ENCODE results near the gene MAD1L1. TPM values are rescaled to one million over a fixed set of nuclear protein-coding genes. Genes with fewer than 3 reads are reported as not detected.

MAD1L1 gene
- total RNA-seq, 1 donor from 2014 or later: 55.0 TPM

DNA sequence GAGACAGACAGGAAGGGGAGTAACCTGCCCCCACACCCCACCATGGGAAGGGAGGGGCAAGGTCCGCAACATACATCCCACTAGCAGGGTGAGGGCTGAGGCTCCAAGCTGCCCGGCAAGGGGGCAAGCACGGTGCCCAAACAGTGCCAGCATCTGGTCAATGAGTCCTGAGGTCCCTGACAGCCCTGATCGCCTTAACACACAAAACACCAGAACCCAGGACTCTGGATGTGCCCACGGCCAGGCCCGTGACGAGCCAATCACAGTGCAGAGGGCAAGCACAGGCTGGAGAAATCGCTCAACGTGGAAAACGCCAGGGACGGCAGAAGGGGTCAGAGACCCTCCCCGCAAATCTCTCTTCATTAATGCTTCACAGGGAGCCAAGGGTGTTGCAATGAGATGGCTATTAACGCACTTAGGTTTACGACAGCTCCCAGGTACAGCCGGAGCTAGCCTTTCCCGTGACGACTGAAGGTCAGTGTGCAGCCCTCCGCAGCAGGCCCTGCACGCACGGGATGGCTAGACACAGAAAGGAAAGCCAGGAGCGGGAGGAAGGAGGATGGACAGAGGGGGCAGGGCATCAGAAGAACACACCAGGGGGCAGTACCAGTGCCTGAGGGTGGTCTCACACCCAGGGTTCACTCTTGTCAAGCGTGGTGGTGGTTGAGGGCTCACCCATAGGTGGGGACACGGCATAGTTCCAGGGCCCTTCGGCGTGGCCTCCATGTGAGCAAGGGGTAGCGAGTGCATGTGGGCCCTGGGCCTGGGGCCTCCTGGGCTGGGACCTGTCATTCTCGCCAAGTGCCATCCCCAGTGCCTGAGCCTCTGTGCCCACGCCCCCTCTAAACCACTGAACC, 220.5 kb downstream of the MAD1L1 start:
- no peaks in the 10 kb centered on the region for H3K36me3 Mint-ChIP-seq (ENCODE audit: low read depth)
- no peak for DNase-seq (ENCODE audit: low spot score)
- intact Hi-C loops (cut with micrococcal nuclease): no loop called here
- H3K4me3 Mint-ChIP-seq (ENCODE audit: low read depth): no peak overlapping the region
- H3K9me3 Mint-ChIP-seq: no peaks in the 10 kb centered on the region
- H3K27ac Mint-ChIP-seq: no peak overlapping the region
- no peaks in the 10 kb centered on the region for H3K27me3 Mint-ChIP-seq (ENCODE audit: low read depth)
- no peaks in the 10 kb centered on the region for H3K4me1 Mint-ChIP-seq (ENCODE audit: low read depth)

DNA sequence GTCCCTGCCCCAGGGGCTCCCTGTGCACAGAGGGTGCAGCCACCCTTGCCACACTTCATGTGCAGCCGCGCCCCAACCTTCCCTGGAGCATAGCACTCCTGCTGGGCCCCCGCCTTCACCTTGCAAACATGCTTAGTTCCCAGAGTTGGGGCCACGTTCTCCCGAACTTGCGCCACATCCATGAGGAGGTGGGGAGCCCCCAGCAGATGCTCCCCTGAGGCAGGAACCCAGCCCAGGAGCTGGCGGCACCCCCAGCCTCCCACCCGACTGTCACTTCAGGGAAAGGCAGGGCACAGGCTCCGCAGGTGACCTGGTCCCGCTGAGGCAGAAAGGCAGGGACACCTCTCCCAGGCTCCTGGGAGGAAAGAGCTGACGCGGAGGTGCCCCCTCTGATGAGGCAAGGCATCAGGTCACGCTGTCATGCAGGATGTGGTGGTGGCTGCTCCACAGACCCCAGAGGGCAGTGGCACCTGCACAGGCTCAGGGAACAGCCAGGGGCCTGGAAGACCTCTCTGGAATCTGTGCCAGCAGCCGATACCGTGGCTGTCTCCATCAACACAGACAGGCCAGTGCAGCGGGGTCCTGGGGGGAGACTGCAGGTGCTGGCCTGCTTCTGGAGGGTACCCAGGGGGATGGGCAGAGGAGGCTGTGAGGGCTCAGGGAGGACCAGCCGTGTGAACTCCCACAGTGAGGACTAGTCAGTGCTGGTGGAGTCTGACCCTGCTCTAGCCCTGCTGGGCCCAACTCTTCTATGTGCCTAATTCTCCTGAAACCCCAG, 221.3 kb downstream of the MAD1L1 start:
- H3K9me3 Mint-ChIP-seq: no peaks in the 10 kb centered on the region
- DNase-seq (ENCODE audit: low spot score): no peak
- no peaks in the 10 kb centered on the region for H3K36me3 Mint-ChIP-seq (ENCODE audit: low read depth)
- H3K27ac Mint-ChIP-seq: no peak overlapping the region
- no peak overlapping the region for H3K4me3 Mint-ChIP-seq (ENCODE audit: low read depth)
- H3K27me3 Mint-ChIP-seq (ENCODE audit: low read depth): no peaks in the 10 kb centered on the region
- H3K4me1 Mint-ChIP-seq (ENCODE audit: low read depth): no peaks in the 10 kb centered on the region
- intact Hi-C loops (cut with micrococcal nuclease): no loop called here

DNA sequence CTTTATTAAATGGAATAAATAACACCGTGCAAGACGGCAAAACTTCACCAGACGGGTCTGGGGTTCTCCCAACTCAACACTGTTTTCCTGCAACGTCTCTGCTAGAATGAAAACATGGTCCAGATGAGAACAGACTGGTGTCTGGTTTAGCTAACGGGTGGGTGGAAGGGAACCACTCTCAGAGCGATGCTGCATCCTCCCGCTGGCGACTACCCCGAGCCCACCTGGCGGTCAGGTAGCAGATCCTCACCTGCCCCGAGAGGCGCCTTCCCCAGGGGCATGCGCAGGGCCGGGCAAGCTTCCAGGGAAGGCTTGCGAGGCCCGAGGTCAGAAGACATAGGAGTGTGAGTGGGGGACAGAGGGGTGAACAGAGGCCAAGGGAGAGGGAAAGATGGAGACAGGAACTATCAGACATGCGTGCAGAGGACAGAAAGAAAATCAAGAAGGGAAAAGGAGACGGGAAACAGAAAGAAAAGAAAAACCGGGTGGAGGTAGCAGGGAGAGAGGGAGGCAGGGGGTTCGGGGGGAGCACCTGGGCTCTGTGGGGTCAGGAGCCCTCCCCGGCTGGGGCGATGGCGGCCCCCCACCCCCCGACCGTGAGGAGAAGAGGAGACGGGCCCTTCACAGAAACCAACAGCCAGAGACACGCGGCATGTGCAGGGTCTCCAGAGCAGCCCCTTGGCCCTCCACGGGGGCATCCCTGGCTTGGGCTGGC, 222.0 kb downstream of the MAD1L1 start:
- no peaks in the 10 kb centered on the region for H3K9me3 Mint-ChIP-seq
- no peaks in the 10 kb centered on the region for H3K36me3 Mint-ChIP-seq (ENCODE audit: low read depth)
- H3K4me1 Mint-ChIP-seq (ENCODE audit: low read depth): no peaks in the 10 kb centered on the region
- H3K27ac Mint-ChIP-seq: no peak overlapping the region
- no peak overlapping the region for H3K4me3 Mint-ChIP-seq (ENCODE audit: low read depth)
- intact Hi-C loops (cut with micrococcal nuclease): no loop called here
- no peaks in the 10 kb centered on the region for H3K27me3 Mint-ChIP-seq (ENCODE audit: low read depth)
- no peak for DNase-seq (ENCODE audit: low spot score)

DNA sequence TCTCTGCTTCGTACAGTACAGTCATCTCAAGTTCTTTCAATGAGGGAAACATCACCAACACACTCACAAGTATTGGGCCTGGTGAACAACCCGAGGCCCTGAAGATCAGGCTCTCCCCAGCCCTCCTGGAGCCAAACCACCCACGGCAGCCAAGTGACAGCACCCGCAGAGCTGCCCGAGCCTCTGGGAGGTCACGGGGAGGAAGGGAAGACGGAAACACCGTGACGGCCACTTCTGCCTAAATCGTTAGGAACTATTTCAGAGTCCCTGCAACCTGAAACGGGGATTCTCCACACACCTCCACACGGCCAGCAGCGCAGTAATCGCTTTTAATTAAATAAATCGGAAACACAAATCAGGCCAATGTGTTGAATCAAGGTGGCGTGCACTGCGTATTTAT, 222.6 kb downstream of the MAD1L1 start:
- no peaks in the 10 kb centered on the region for H3K9me3 Mint-ChIP-seq
- H3K36me3 Mint-ChIP-seq (ENCODE audit: low read depth): no peaks in the 10 kb centered on the region
- intact Hi-C loops (cut with micrococcal nuclease): no loop called here
- H3K27me3 Mint-ChIP-seq (ENCODE audit: low read depth): no peaks in the 10 kb centered on the region
- H3K27ac Mint-ChIP-seq: no peak overlapping the region
- no peak for DNase-seq (ENCODE audit: low spot score)
- no peak overlapping the region for H3K4me3 Mint-ChIP-seq (ENCODE audit: low read depth)
- no peaks in the 10 kb centered on the region for H3K4me1 Mint-ChIP-seq (ENCODE audit: low read depth)

DNA sequence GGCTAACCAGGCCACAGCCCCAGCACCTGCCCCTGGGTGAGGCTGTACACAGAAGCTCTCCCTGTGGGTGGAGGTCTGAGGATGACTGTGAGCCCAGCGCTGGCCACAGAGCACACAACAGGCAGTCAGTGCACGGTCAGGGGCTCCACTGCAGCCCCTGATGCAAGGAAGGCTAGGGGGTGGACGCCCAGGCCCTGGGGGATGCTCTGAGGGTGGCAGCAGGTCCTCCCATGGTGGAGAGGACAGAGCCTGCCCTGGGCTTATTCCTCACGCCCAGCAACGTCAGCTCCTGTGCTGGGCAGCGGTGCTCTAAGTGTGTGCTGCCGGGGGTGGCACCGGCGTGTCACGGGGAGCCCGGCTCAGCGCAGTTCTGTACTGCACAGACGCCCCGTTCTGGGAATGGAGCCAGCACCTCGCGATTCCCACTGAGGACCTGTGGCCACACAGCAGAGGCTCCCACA, 223.2 kb downstream of the MAD1L1 start:
- H3K36me3 Mint-ChIP-seq (ENCODE audit: low read depth): no peaks in the 10 kb centered on the region
- intact Hi-C loops (cut with micrococcal nuclease): no loop called here
- no peak for DNase-seq (ENCODE audit: low spot score)

DNA sequence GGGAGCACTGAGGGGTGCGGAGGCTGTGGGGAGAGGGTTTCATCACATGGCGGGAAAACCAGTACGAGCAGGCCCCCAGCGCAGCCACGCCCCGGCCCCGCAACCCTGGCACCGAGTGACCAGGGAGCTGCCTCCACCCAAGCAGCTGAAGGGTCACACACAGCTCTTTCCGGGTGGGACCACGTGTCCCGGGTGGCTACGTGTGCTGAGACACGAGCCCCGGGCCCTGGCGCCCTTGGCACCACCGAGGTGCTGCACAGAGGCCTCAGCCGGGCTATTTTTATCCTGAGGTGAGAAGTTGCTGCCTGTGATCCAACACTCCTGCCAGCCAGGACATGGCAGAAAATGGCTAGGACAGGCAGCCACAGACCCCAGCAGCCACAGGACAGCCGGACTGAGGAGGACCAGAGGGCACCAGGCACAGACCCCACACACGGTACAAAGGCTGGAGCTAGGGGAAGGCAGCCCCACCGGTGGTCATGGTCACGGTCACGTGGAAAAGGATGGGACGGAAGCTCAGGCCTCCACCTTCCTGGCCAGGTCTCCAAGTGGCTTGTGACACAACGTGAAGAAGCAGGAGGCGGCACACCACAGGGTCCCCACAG, 223.7 kb downstream of the MAD1L1 start:
- no peaks in the 10 kb centered on the region for H3K36me3 Mint-ChIP-seq (ENCODE audit: low read depth)
- intact Hi-C loops (cut with micrococcal nuclease): no loop called here
- no peaks in the 10 kb centered on the region for H3K9me3 Mint-ChIP-seq
- no peaks in the 10 kb centered on the region for H3K4me1 Mint-ChIP-seq (ENCODE audit: low read depth)
- no peak overlapping the region for H3K27ac Mint-ChIP-seq
- no peak overlapping the region for H3K4me3 Mint-ChIP-seq (ENCODE audit: low read depth)
- H3K27me3 Mint-ChIP-seq (ENCODE audit: low read depth): no peaks in the 10 kb centered on the region
- DNase-seq (ENCODE audit: low spot score): no peak

More for the DNA sequence above, 223.2 kb downstream of the MAD1L1 start:
- H3K4me3 Mint-ChIP-seq (ENCODE audit: low read depth): no peak overlapping the region
- no peak overlapping the region for H3K27ac Mint-ChIP-seq
- H3K4me1 Mint-ChIP-seq (ENCODE audit: low read depth): no peaks in the 10 kb centered on the region
- H3K27me3 Mint-ChIP-seq (ENCODE audit: low read depth): no peaks in the 10 kb centered on the region
- H3K9me3 Mint-ChIP-seq: no peaks in the 10 kb centered on the region

DNA sequence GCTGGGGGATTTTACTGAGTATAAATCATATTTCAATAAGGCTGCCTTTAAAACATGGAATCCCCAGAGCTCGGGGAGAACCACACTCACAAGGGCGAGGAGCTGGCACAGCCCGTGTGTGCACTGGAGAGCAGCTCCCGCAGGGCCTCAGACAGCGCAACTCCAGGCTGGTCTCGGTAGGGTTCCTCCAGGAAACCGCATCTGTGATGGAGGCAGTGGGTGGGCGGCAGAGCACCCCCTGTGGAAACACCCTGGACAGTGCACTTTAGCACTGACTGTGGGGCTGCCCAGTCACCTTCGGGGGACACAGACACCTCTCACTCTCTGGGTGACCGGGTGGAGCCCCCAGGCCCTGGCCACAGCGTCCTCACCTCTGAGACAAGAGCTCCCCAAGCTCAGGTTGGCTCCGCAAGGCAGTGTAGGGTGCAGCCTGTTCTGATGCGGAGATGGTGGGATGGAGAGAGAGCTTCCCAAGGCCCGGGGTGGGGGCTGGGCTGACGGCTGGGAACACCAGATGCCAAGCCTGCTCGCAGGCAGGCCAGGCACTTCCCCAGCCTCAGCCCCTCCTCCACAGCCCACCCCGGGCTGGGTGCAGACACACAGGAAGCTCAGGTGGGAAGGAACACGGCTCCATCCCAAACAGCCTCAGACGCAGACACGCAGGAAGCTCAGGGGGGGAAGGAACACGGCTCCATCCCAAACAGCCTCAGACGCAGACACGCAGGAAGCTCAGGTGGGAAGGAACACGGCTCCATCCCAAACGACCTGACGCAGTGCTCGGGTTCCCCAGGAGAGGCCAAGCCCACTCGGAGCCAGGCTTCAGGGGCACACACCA, 224.4 kb downstream of the MAD1L1 start:
- no peaks in the 10 kb centered on the region for H3K4me1 Mint-ChIP-seq (ENCODE audit: low read depth)
- H3K4me3 Mint-ChIP-seq (ENCODE audit: low read depth): no peak overlapping the region
- no peaks in the 10 kb centered on the region for H3K9me3 Mint-ChIP-seq
- DNase-seq (ENCODE audit: low spot score): no peak
- no peaks in the 10 kb centered on the region for H3K27me3 Mint-ChIP-seq (ENCODE audit: low read depth)
- no peak overlapping the region for H3K27ac Mint-ChIP-seq
- no peaks in the 10 kb centered on the region for H3K36me3 Mint-ChIP-seq (ENCODE audit: low read depth)
- intact Hi-C loops (cut with micrococcal nuclease): no loop called here

DNA sequence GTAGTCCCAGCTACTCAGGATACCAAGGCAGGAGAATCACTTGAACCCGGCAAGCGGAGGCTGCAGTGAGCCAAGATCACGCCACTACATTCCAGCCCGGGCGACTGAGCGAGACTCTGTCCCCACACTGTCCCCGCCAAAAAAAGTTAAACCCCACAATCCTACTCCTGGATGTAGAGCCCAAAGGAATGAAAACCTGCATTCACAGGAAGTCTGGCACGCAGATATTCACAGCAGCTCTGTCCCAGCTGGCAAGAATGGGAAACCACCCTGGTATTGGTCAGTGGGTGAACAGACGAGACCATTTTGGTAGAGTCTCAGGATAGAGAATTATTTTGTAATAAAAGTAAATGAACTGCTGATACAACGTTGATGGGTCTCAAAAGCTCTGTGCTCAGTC, 225.2 kb downstream of the MAD1L1 start:
- Mint-ChIP-seq H3K9me3 (no peaks in the 10 kb centered on the region), H3K27ac (no peak overlapping the region), H3K4me3 (ENCODE audit: low read depth) (no peak overlapping the region), H3K27me3 (ENCODE audit: low read depth) (no peaks in the 10 kb centered on the region), H3K36me3 (ENCODE audit: low read depth) (no peaks in the 10 kb centered on the region), H3K4me1 (ENCODE audit: low read depth) (no peaks in the 10 kb centered on the region)
- intact Hi-C loops (cut with micrococcal nuclease): no loop called here
- no peak for DNase-seq (ENCODE audit: low spot score)

DNA sequence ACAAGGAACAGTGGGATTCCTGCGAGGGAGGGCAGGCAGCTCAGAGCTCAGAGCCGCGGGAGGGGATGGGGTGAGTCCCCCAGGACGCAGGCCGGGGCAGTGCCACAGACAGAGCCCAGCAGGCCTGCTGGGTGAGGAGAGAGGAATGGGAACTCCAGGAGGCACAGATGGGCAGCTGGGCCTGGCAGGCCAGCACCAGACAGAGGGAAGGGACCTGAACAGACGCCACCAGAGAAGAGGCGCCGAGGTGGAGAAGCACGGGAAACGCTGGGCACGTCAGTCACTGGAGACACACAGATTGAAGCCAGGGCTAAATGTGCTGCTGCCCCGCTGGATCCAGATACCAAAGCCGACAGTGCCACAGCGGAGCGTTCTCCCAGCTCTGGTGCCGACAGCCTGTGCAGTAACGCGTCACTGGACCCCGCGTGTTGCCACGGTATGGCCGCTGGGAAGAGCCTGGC, 225.8 kb downstream of the MAD1L1 start:
- no peaks in the 10 kb centered on the region for H3K9me3 Mint-ChIP-seq
- H3K4me1 Mint-ChIP-seq (ENCODE audit: low read depth): no peaks in the 10 kb centered on the region
- H3K4me3 Mint-ChIP-seq (ENCODE audit: low read depth): no peak overlapping the region
- no peak for DNase-seq (ENCODE audit: low spot score)
- no peaks in the 10 kb centered on the region for H3K36me3 Mint-ChIP-seq (ENCODE audit: low read depth)
- H3K27ac Mint-ChIP-seq: no peak overlapping the region
- no peaks in the 10 kb centered on the region for H3K27me3 Mint-ChIP-seq (ENCODE audit: low read depth)
- intact Hi-C loops (cut with micrococcal nuclease): no loop called here

DNA sequence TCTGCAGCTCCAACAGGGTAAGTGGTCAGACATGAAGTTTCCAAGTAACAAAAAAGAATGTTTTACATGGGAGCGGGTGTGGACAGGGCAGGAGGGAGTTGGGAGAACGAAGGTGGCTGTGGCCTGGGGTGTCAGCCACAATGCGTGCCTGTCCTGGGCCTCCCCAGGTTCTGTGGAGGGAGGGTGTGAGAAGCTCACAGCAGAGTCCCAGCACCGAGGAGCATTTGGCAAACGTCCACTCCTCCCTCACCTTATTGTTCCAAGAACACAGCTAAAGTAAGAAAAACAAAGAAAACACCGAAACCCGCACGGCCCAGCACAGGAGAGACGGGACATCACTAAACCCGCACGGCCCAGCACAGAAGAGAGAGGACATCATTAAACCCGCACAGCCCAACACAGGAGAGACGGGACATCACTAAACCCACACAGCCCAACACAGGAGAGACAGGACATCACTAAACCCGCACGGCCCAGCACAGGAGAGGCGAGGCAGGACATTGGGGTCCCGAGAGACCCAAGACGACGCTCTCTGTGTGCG, 226.4 kb downstream of the MAD1L1 start:
- Mint-ChIP-seq H3K27ac (no peak overlapping the region), H3K27me3 (ENCODE audit: low read depth) (no peaks in the 10 kb centered on the region), H3K9me3 (no peaks in the 10 kb centered on the region), H3K4me3 (ENCODE audit: low read depth) (no peak overlapping the region), H3K4me1 (ENCODE audit: low read depth) (no peaks in the 10 kb centered on the region), H3K36me3 (ENCODE audit: low read depth) (no peaks in the 10 kb centered on the region)
- intact Hi-C loops (cut with micrococcal nuclease): no loop called here
- no peak for DNase-seq (ENCODE audit: low spot score)

DNA sequence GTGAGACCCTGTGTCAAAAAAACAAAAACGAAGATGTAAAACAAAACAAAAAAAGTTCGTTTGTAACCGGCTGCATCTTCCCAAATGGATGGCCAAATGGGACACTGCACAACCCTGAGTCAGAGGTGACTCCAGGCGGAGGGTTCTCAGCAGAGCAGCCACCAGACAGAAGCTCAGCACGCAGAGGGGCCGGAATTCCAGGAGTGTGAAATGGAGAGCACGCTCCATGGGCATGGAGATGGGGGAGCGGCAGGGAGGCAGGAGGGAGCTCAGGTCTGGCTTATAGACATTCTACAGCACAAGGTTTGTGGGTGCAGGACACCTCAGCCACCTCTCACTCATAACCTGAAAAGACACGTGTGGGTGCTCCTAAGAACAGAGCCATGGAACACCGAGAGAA, 227.0 kb downstream of the MAD1L1 start:
- no peaks in the 10 kb centered on the region for H3K36me3 Mint-ChIP-seq (ENCODE audit: low read depth)
- H3K9me3 Mint-ChIP-seq: no peaks in the 10 kb centered on the region
- H3K27me3 Mint-ChIP-seq (ENCODE audit: low read depth): no peaks in the 10 kb centered on the region
- intact Hi-C loops (cut with micrococcal nuclease): no loop called here
- DNase-seq (ENCODE audit: low spot score): no peak
- H3K4me1 Mint-ChIP-seq (ENCODE audit: low read depth): no peaks in the 10 kb centered on the region
- H3K4me3 Mint-ChIP-seq (ENCODE audit: low read depth): no peak overlapping the region
- H3K27ac Mint-ChIP-seq: no peak overlapping the region

Measured in activated T-helper 2 cell treated with anti-CD3 and anti-CD28 coated beads, Interferon-gamma antibody, Interleukin-2, Interleukin-4, amounts not matched to agents 10 μg/mL and 5 μg/mL and 100 μg/mL, durations not matched to agents 14 hours and 24 hours and 36 hours (primary cell).